HUES48 (cell line): Measurements from ENCODE around the gene PRSS12.
A peak's percentile ranks its signal among the peaks of the same experiment; 100 is the strongest.
"Not testable (repeated sequence)": the region's sequence is repeated elsewhere in the genome, so short reads cannot be mapped to it uniquely, and the experiment has no call there.

Experiments
- H3K27ac ChIP-seq: one replicate; pipeline ENCODE4 v1.7.0; 2013; ENCODE audit warnings: low read depth, low read length, inconsistent platforms
- H3K27me3 ChIP-seq: 2 replicates; pipeline ENCODE4 v1.6.1; 2013; ENCODE audit warnings: mild to moderate bottlenecking, low read length; ENCODE audit not compliant: control insufficient read depth, insufficient read depth
- H3K36me3 ChIP-seq: 2 replicates; pipeline ENCODE4 v1.6.1; 2013; ENCODE audit warnings: low read length; ENCODE audit not compliant: control insufficient read depth, insufficient read depth
- H3K4me1 ChIP-seq: 2 replicates; pipeline ENCODE4 v1.6.1; 2013; ENCODE audit warnings: mild to moderate bottlenecking, low read length; ENCODE audit not compliant: control insufficient read depth, insufficient read depth
- H3K4me3 ChIP-seq: 2 replicates; pipeline ENCODE4 v1.5.1; 2013; ENCODE audit warnings: mild to moderate bottlenecking, low read depth, low read length
- H3K9ac ChIP-seq: 2 replicates; pipeline ENCODE4 v1.6.1; 2013; ENCODE audit warnings: mild to moderate bottlenecking, low read depth, low read length, moderate library complexity
- H3K9me3 ChIP-seq: 2 replicates; pipeline ENCODE4 v1.6.1; 2013; ENCODE audit warnings: low read length; ENCODE audit not compliant: control insufficient read depth, insufficient read depth

Gene PRSS12

DNA sequence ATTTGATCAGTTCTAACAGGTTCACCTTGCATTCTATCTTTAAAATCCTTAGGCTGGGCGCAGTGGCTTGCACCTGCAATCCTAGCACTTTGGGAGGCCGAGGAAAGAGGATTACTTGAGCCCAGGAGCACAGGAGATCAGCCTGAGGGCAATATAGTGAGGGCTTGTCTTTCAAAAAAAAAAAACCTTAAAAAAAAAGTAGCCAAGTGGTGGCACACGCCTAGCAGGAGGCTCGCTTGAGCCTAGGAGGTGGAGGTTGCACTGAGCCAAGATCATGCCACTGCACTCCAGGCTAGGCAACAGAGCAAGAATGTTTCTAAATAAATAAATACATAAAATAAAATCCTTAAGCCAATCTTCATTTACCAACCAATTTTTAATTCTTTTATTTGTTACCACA, 75.6 kb downstream of the PRSS12 start:
- Histone ChIP-seq H3K9me3 (no peaks in the 10 kb centered on the region), H3K27ac (no peak overlapping the region), H3K27me3 (no peaks in the 10 kb centered on the region), H3K4me1 (peaks cover 19% of the 10 kb centered on the region), H3K9ac (no peak overlapping the region), H3K4me3 (peak overlapping the region; percentile 96; the same call in 1 of the 2 replicates), H3K36me3 (peaks cover 25% of the 10 kb centered on the region)

DNA sequence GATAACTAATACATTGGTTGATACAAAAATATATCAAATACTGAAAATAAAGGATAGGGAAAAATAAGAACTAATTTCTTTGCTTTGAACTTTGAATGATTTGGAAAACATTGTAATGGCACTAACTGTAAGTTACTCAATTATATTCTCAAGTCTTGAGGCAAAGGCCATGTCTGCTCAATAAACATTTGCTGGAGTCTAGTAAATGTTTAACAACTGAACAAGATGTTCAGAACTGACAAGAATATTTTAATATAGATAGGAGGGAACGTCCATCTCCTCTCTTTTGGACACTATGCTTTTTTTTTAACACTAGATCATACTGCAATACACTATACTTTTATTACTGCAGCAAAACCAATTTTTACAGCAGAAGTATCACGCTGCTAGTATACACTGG, 76.2 kb downstream of the PRSS12 start:
- H3K36me3 ChIP-seq, result peaks cover 25% of the 10 kb centered on the region
- no peaks in the 10 kb centered on the region for H3K9me3 ChIP-seq
- H3K4me1 ChIP-seq, result peaks cover 19% of the 10 kb centered on the region
- H3K9ac ChIP-seq, result no peak overlapping the region
- H3K4me3 ChIP-seq, result no peak overlapping the region
- no peaks in the 10 kb centered on the region for H3K27me3 ChIP-seq
- no peak overlapping the region for H3K27ac ChIP-seq

- Histone ChIP-seq H3K9ac (no peak overlapping the region), H3K4me1 (0 out of 2 replicates have a peak, but pooled peaks cover 4% of the 10 kb centered on the region), H3K9me3 (no peaks in the 10 kb centered on the region), H3K27me3 (no peaks in the 10 kb centered on the region), H3K27ac (no peak overlapping the region), H3K4me3 (no peak overlapping the region), H3K36me3 (no peaks in the 10 kb centered on the region)
These were observed 79.2 kb downstream of the PRSS12 start for GRCh38 chr4:118273642-118274041.

- H3K4me3 ChIP-seq, result no peak overlapping the region
- no peak overlapping the region for H3K9ac ChIP-seq
- no peaks in the 10 kb centered on the region; the same call in 1 of the 2 replicates for H3K4me1 ChIP-seq
- H3K27me3 ChIP-seq, result no peaks in the 10 kb centered on the region
- no peaks in the 10 kb centered on the region for H3K9me3 ChIP-seq
- H3K36me3 ChIP-seq, result no peaks in the 10 kb centered on the region
- no peak overlapping the region for H3K27ac ChIP-seq
These were observed 81.0 kb downstream of the PRSS12 start for GRCh38 chr4:118271788-118272187.

DNA sequence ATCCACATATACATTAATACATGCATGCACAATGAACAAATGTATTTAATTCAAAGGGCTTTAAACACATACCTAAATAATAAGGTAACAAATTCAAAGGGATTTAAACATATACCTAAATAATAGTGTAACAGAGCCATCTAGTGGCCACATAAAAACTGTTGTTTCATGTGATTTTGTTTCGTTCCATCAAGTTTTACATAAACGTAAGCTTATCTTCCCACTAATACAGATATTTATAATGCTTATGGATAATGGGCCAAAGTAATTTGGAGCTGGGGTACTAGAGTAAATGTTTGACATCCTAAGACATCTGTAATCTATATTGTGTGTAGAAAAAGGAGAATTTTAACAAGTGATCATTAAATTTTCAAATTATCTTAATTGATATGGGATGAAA, 82.3 kb downstream of the PRSS12 start:
- no peaks in the 10 kb centered on the region; the same call in 1 of the 2 replicates for H3K4me1 ChIP-seq
- H3K27ac ChIP-seq, result no peak overlapping the region
- H3K36me3 ChIP-seq, result no peaks in the 10 kb centered on the region
- no peak overlapping the region for H3K4me3 ChIP-seq
- no peaks in the 10 kb centered on the region for H3K27me3 ChIP-seq
- H3K9me3 ChIP-seq, result no peaks in the 10 kb centered on the region
- H3K9ac ChIP-seq, result no peak overlapping the region

- Histone ChIP-seq H3K4me3 (no peak overlapping the region), H3K9ac (no peak overlapping the region), H3K36me3 (no peaks in the 10 kb centered on the region)
These were observed 84.0 kb downstream of the PRSS12 start for GRCh38 chr4:118268780-118269179.

GRCh38 chr4:118266145-118266496, 86.7 kb downstream of the PRSS12 start:
- not testable (repeated sequence) for H3K9ac ChIP-seq, H3K4me3 ChIP-seq, H3K27me3 ChIP-seq, H3K36me3 ChIP-seq, H3K27ac ChIP-seq, H3K9me3 ChIP-seq, H3K4me1 ChIP-seq

More at GRCh38 chr4:118268780-118269179, 84.0 kb downstream of the PRSS12 start:
- Histone ChIP-seq H3K9me3 (no peaks in the 10 kb centered on the region), H3K4me1 (no peaks in the 10 kb centered on the region; the same call in 1 of the 2 replicates), H3K27me3 (peaks cover 4% of the 10 kb centered on the region), H3K27ac (no peak overlapping the region)

GRCh38 chr4:118265312-118266144, 87.3 kb downstream of the PRSS12 start:
- H3K4me3 ChIP-seq, result peak overlapping the region; percentile 58
- H3K9ac ChIP-seq, result no peak overlapping the region
- H3K9me3 ChIP-seq, result no peaks in the 10 kb centered on the region
- H3K27me3 ChIP-seq, result peaks cover 4% of the 10 kb centered on the region
- H3K36me3 ChIP-seq, result no peaks in the 10 kb centered on the region
- H3K4me1 ChIP-seq, result no peaks in the 10 kb centered on the region; the same call in 1 of the 2 replicates
- H3K27ac ChIP-seq, result no peak overlapping the region

- H3K27ac ChIP-seq, result no peak overlapping the region
- no peak overlapping the region for H3K4me3 ChIP-seq
- no peaks in the 10 kb centered on the region for H3K36me3 ChIP-seq
- no peaks in the 10 kb centered on the region for H3K9me3 ChIP-seq
- H3K27me3 ChIP-seq, result peaks cover 4% of the 10 kb centered on the region
- no peak overlapping the region for H3K9ac ChIP-seq
- H3K4me1 ChIP-seq, result no peaks in the 10 kb centered on the region; the same call in 1 of the 2 replicates
These were observed 88.7 kb downstream of the PRSS12 start for GRCh38 chr4:118264096-118264495.

- H3K4me3 ChIP-seq, result no peak overlapping the region
- no peaks in the 10 kb centered on the region for H3K4me1 ChIP-seq
- H3K9ac ChIP-seq, result no peak overlapping the region
- peaks cover 4% of the 10 kb centered on the region for H3K27me3 ChIP-seq
- no peaks in the 10 kb centered on the region for H3K36me3 ChIP-seq
- no peaks in the 10 kb centered on the region for H3K9me3 ChIP-seq
- H3K27ac ChIP-seq, result no peak overlapping the region
These were observed 92.5 kb downstream of the PRSS12 start for GRCh38 chr4:118260309-118260708.

DNA sequence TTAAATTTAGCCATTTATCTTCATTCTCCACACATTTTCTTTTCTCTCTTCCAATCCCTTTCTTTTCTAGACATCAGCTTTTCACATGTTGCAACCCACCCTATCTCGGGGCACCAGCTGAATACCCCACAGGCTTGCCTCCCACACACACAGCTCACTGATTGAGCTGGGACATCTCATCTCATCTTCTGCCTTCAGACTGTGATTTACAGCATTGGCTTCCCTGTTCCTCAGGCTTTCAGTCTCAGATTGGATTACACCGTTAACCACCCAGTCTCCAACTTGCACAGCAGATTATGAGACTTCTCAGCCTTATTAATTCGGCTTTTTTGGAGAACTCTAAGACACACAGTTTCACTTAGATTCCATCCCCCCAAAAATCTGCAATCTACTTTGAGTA, 93.7 kb downstream of the PRSS12 start:
- Histone ChIP-seq H3K9me3 (no peaks in the 10 kb centered on the region), H3K4me3 (no peak overlapping the region), H3K9ac (no peak overlapping the region), H3K27ac (no peak overlapping the region), H3K4me1 (no peaks in the 10 kb centered on the region), H3K36me3 (no peaks in the 10 kb centered on the region), H3K27me3 (no peaks in the 10 kb centered on the region)
